Measurements from ENCODE around the gene TSC1. TPM values are rescaled to one million over a fixed set of nuclear protein-coding genes. Genes with fewer than 3 reads are reported as not detected.

The TSC1 gene
- total and polyA plus RNA-seq, 2 experiments from 2014 or later, result 21.1 to 52.3 TPM

GRCh38 chr9:132980157-132980556, 35.7 kb upstream of the TSC1 start:
- H3K27ac ChIP-seq, result no peak overlapping the region
- no peak for DNase-seq (ENCODE audit: low read depth in 1 of 2, low spot score in 1 of 2)
- no peak overlapping the region for H3K4me3 ChIP-seq
- no peak for TF ChIP-seq CTCF (IDR thresholded peaks at IDR 0.05; ENCODE audit: low read depth, low read length)
- H3K36me3 ChIP-seq, result no peaks in the 10 kb centered on the region
- no peaks in the 10 kb centered on the region for H3K9me3 ChIP-seq (ENCODE audit: low read depth)
- H3K27me3 ChIP-seq, result peaks cover 49% of the 10 kb centered on the region
- H3K4me1 ChIP-seq (ENCODE audit: low read depth), result peaks cover 5% of the 10 kb centered on the region

GRCh38 chr9:132978451-132979131, 34.2 kb upstream of the TSC1 start, which contains the start of gene GFI1B:
GFI1B (plus strand) TSS chr9:132978694; CDS start chr9:132986679, 7,985 bp downstream.
- H3K36me3 ChIP-seq, result no peaks in the 10 kb centered on the region
- no peak within 1 kb of the TSS for H3K4me3 ChIP-seq
- no peak for DNase-seq (ENCODE audit: low read depth in 1 of 2, low spot score in 1 of 2)
- TF ChIP-seq CTCF (IDR thresholded peaks at IDR 0.05; ENCODE audit: low read depth, low read length), result no peak
- no peaks in the 10 kb centered on the region for H3K9me3 ChIP-seq (ENCODE audit: low read depth)
- no peaks in the 10 kb centered on the region for H3K4me1 ChIP-seq (ENCODE audit: low read depth)
- no peak within 1 kb of the TSS for H3K27ac ChIP-seq
- peaks cover 59% of the 10 kb centered on the region for H3K27me3 ChIP-seq

GRCh38 chr9:132978112-132978450, 33.7 kb upstream of the TSC1 start:
- DNase-seq (ENCODE audit: low read depth in 1 of 2, low spot score in 1 of 2), result no peak
- Histone ChIP-seq H3K27ac (no peak overlapping the region), H3K27me3 (peaks cover 63% of the 10 kb centered on the region), H3K9me3 (ENCODE audit: low read depth) (no peaks in the 10 kb centered on the region), H3K4me1 (ENCODE audit: low read depth) (no peaks in the 10 kb centered on the region), H3K36me3 (no peaks in the 10 kb centered on the region), H3K4me3 (no peak overlapping the region)
- no peak for TF ChIP-seq CTCF (IDR thresholded peaks at IDR 0.05; ENCODE audit: low read depth, low read length)

- no peak for DNase-seq (ENCODE audit: low read depth in 1 of 2, low spot score in 1 of 2)
- Histone ChIP-seq H3K4me1 (ENCODE audit: low read depth) (no peaks in the 10 kb centered on the region), H3K27ac (no peak overlapping the region), H3K4me3 (no peak overlapping the region), H3K36me3 (no peaks in the 10 kb centered on the region), H3K27me3 (peaks cover 63% of the 10 kb centered on the region), H3K9me3 (ENCODE audit: low read depth) (no peaks in the 10 kb centered on the region)
- no peak for TF ChIP-seq CTCF (IDR thresholded peaks at IDR 0.05; ENCODE audit: low read depth, low read length)
Measured at GRCh38 chr9:132976571-132976970, 32.2 kb upstream of the TSC1 start.

- Histone ChIP-seq H3K27me3 (peaks cover 58% of the 10 kb centered on the region), H3K4me1 (ENCODE audit: low read depth) (no peaks in the 10 kb centered on the region), H3K36me3 (no peaks in the 10 kb centered on the region), H3K9me3 (ENCODE audit: low read depth) (no peaks in the 10 kb centered on the region), H3K4me3 (no peak overlapping the region), H3K27ac (no peak overlapping the region)
- DNase-seq (ENCODE audit: low read depth in 1 of 2, low spot score in 1 of 2), result no peak
- TF ChIP-seq CTCF (IDR thresholded peaks at IDR 0.05; ENCODE audit: low read depth, low read length), result no peak
Measured at GRCh38 chr9:132975961-132976360, 31.5 kb upstream of the TSC1 start.

Measured in cardiac muscle cell (in vitro differentiated cells and primary cell).